GM19193 (cell line): Measurements from ENCODE around the gene BCL6.

Source experiments
- POLR2A ChIP-seq: IDR thresholded peaks from 4 replicates; pipeline ENCODE4 v1.6.1; 2011; ENCODE audit not compliant: insufficient read depth, insufficient read length; ENCODE audit errors: extremely low read depth

Gene BCL6

DNA sequence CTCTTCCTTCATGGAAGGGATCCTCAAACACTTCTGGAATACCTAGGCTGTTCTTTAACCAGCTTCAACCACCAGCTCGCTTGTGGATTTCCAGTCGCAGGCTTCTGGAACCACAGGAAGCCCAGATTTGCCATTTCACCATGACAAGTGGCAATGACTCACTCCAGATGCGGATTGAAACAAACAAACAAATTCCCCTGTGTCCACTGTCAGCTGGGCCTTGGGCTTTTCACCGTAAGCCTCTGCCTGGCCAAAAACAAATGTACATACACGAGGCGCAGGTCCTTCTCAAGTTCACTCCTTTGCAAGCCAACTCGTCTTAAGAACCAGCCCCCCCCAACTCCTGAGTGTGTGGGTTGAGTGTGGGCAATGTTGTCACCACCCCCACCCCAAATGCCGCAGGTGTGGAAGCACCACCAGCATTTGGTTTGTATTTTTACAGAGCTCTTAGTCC lies 8.8 kb downstream of the BCL6 start:
- TF ChIP-seq POLR2A = no peak

DNA sequence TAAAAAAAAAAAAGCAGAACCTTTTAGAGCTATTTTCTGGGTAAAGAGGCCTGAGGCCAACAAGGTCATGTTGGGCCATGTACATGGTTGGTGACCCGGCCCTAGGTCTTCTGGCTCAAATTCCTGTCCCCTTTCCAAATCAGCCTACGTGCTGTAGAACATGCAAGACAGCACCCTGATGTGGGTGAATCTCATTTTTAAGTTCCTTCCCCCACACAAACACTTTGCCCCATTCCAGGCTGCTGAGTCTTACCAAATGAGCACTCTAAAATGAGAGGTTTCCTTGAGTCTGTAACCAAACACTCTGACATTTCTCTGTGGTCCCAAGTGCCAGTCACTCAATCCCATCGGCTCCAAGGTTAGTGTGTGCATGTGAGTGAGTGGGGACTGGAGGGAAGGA lies 9.4 kb downstream of the BCL6 start:
- TF ChIP-seq POLR2A = no peak

- no peak for TF ChIP-seq POLR2A
Observed at GRCh38 chr3:187735383-187735782, 9.9 kb downstream of the BCL6 start.

GRCh38 chr3:187734841-187735240 lies 10.4 kb downstream of the BCL6 start:
- TF ChIP-seq POLR2A = no peak

GRCh38 chr3:187733371-187733770 lies 11.9 kb downstream of the BCL6 start:
- TF ChIP-seq POLR2A = no peak

GRCh38 chr3:187729598-187729997 lies 15.7 kb downstream of the BCL6 start:
- TF ChIP-seq POLR2A = no peak

GRCh38 chr3:187728940-187729583 lies 16.2 kb downstream of the BCL6 start:
- TF ChIP-seq POLR2A = no peak

GRCh38 chr3:187728248-187728647 lies 17.0 kb downstream of the BCL6 start:
- no peak for TF ChIP-seq POLR2A

DNA sequence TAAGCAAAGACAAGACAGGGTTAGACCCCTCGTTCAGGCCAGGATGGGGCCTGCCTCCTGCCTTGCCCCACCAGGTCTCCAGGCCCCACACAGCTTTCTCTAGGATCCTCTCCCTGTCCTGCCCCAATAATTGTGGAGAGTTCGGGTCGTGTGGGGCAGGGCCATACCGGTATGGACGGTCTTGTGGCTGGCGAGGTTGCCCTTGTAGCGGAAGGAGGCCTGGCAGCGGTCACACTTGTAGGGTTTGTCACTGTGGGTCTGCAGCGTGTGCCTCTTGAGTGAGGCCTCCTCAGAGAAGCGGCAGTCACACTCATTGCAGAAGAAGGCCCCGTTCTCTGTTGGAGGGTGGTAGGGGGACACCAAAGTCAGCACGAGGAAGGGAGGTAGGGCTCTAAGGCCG lies 18.7 kb downstream of the BCL6 start:
- TF ChIP-seq POLR2A = no peak

GRCh38 chr3:187725653-187726370 lies 19.5 kb downstream of the BCL6 start:
- TF ChIP-seq POLR2A = no peak

DNA sequence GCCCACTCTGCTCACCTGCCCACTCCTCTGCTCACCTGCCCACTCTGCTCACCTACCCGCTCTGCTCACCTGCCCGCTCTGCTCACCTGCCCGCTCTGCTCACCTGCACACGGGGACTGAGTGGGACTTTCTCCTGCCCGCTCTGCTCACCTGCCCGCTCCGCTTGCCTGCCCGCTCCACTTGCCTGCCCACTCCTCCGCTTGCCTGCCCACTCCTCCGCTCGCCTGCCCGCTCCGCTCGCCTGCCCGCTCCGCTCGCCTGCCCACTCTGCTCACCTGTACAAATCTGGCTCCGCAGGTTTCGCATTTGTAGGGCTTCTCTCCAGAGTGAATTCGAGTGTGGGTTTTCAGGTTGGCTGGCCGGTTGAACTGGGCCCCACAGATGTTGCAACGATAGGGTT lies 20.0 kb downstream of the BCL6 start:
- TF ChIP-seq POLR2A = no peak

DNA sequence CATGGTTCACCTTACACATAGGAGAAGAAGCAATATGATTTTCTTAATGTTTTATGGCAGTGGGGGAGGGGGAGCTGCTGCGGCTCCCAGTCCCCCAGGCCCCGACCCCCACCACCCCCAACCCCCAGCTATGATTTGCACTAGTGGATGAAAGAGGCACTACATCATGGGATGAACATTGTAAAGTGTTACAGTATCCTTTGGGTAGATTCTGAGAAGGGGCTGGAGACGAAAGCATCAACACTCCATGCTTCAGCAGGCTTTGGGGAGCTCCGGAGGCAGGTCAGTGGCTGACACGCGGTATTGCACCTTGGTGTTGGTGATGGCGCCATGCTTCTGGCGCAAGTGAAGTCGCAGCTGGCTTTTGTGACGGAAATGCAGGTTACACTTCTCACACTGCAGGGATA lies 23.1 kb downstream of the BCL6 start:
- TF ChIP-seq POLR2A = no peak

GRCh38 chr3:187721055-187721454 lies 24.2 kb downstream of the BCL6 start:
- TF ChIP-seq POLR2A = no peak

DNA sequence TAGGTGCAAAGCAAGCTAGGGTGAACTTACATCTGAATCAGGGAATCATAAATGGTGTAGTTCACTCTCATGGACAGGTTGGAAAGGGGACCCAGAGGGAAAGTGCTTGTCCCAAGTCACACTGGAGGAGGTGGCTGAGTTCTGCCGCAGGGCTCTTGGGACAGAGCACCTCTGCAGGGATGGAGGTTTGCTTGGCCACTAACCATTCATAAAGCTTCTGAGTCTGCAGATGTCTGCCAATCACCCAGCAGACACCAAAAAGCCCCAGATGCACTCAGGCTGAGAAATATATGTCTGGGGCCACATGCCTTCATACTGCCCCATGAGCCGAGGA lies 25.0 kb downstream of the BCL6 start:
- no peak for TF ChIP-seq POLR2A

- no peak for TF ChIP-seq POLR2A
Observed at GRCh38 chr3:187719628-187720336, 25.5 kb downstream of the BCL6 start.

GRCh38 chr3:187718802-187719201 lies 26.5 kb downstream of the BCL6 start:
- TF ChIP-seq POLR2A = no peak
